Muscle of arm (tissue), 14 donors: ENCODE measurements around the gene XKR7. TPM values are rescaled to one million over a fixed set of nuclear protein-coding genes. Genes with fewer than 3 reads are reported as not detected.
"Not testable (repeated sequence)": the region's sequence is repeated elsewhere in the genome, so short reads cannot be mapped to it uniquely, and the experiment has no call there.

Source experiments
- DNase-seq: peaks from one replicate; pipeline ENCODE4 v3.0.0-alpha.2; 2013
- long read RNA-seq, 11 donors: transcript quantifications; one replicate each; lab custom pipeline, GENCODE V29; 2026
- polyA plus RNA-seq, 12 donors: library from polyadenylated mRNA; unstranded; fragments of 120-200 nt; gene quantifications; one replicate each; pipeline ENCODE4 v1.2.1, GENCODE V29; 2013; ENCODE audit not compliant: insufficient read length in 12 of 12

XKR7 gene
- polyA plus RNA-seq, result 1 to 10 TPM in 1 of 12 donors, under 1 TPM in 10, not detected in 1; 0.03 to 1.3 (median 0.12) TPM
- long read RNA-seq, donor 1, result 0 reads
- long read RNA-seq, donor 2, result 0 reads
- long read RNA-seq, donor 3, result 0 reads
- long read RNA-seq, donor 4, result 0 reads
- long read RNA-seq, donor 5, result 0 reads
- long read RNA-seq, donor 6, result 0 reads
- long read RNA-seq, donor 7, result 0 reads
- long read RNA-seq, donor 8, result 0 reads
- long read RNA-seq, donor 9, result 0 reads
- long read RNA-seq, donor 10, result 0 reads
- long read RNA-seq, donor 11, result 0 reads

- DNase-seq, result no peak
These were observed at the start of gene XKR7 for GRCh38 chr20:31967830-31968249. XKR7 (plus strand) TSS chr20:31968151; CDS start chr20:31968176, 25 bp downstream.

- no peak for DNase-seq
These were observed 49.4 kb upstream of the XKR7 start for GRCh38 chr20:31918466-31919105.

GRCh38 chr20:31919410-31920155 is 48.4 kb upstream of the XKR7 start:
- no peak for DNase-seq

- no peak for DNase-seq
These were observed 47.6 kb upstream of the XKR7 start for GRCh38 chr20:31920275-31920855.

GRCh38 chr20:31921480-31921879 is 46.5 kb upstream of the XKR7 start:
- DNase-seq, result not testable (repeated sequence)

GRCh38 chr20:31922181-31922580 is 45.8 kb upstream of the XKR7 start:
- DNase-seq, result no peak

GRCh38 chr20:31922588-31922987 is 45.4 kb upstream of the XKR7 start:
- DNase-seq, result no peak

- DNase-seq, result no peak
These were observed 44.3 kb upstream of the XKR7 start for GRCh38 chr20:31923388-31924331.

GRCh38 chr20:31924561-31924960 is 43.4 kb upstream of the XKR7 start:
- no peak for DNase-seq

GRCh38 chr20:31925631-31926030 is 42.3 kb upstream of the XKR7 start:
- DNase-seq, result no peak

- no peak for DNase-seq
These were observed 41.5 kb upstream of the XKR7 start for GRCh38 chr20:31926493-31926892.

GRCh38 chr20:31927627-31928159 is 40.3 kb upstream of the XKR7 start:
- no peak for DNase-seq

- not testable (repeated sequence) for DNase-seq
These were observed 38.3 kb upstream of the XKR7 start for GRCh38 chr20:31929631-31930030.

GRCh38 chr20:31930779-31931178 is 37.2 kb upstream of the XKR7 start:
- no peak for DNase-seq

GRCh38 chr20:31933698-31934097 is 34.3 kb upstream of the XKR7 start:
- no peak for DNase-seq

GRCh38 chr20:31934491-31934890 is 33.5 kb upstream of the XKR7 start:
- no peak for DNase-seq

- DNase-seq, result no peak
These were observed 32.8 kb upstream of the XKR7 start for GRCh38 chr20:31934968-31935764.

- no peak for DNase-seq
These were observed 31.5 kb upstream of the XKR7 start for GRCh38 chr20:31936420-31936819.

GRCh38 chr20:31937820-31938219 is 30.1 kb upstream of the XKR7 start:
- no peak for DNase-seq

GRCh38 chr20:31939661-31940060 is 28.3 kb upstream of the XKR7 start:
- no peak for DNase-seq
